Ectodermal cell (in vitro differentiated cells): ENCODE measurements around the gene SLC5A12.

Experiments
- H3K27ac ChIP-seq: 2 replicates; pipeline ENCODE4 v1.7.0; 2013; ENCODE audit warnings: mild to moderate bottlenecking, low read depth, low read length; ENCODE audit not compliant: insufficient read depth, poor library complexity, severe bottlenecking
- H3K27me3 ChIP-seq: 2 replicates; pipeline ENCODE4 v1.7.0; 2013; ENCODE audit warnings: mild to moderate bottlenecking, low read length; ENCODE audit not compliant: insufficient read depth, control insufficient read depth, poor library complexity, severe bottlenecking
- H3K36me3 ChIP-seq: one replicate; pipeline ENCODE4 v1.7.0; 2013; ENCODE audit warnings: low read length; ENCODE audit not compliant: control insufficient read depth, insufficient read depth
- H3K4me1 ChIP-seq: one replicate; pipeline ENCODE4 v1.7.0; 2013; ENCODE audit warnings: low read length; ENCODE audit not compliant: control insufficient read depth, insufficient read depth
- H3K4me3 ChIP-seq: 2 replicates; pipeline ENCODE4 v1.7.0; 2013; ENCODE audit warnings: low read depth, low read length, control low read depth; ENCODE audit not compliant: insufficient read depth
- H3K9me3 ChIP-seq: 2 replicates; pipeline ENCODE4 v1.7.0; 2013; ENCODE audit warnings: mild to moderate bottlenecking, low read length, moderate library complexity; ENCODE audit not compliant: control insufficient read depth
- WGBS, 2 experiments: methylation state at CpG; one replicate each; pipeline ENCODE4 v1.1.7; 2013; ENCODE audit warnings: missing lambda C conversion rate in 2 of 2; 5-methylcytosine and 5-hydroxymethylcytosine counted together

The SLC5A12 gene

GRCh38 chr11:26703411-26704191 lies 18.3 kb downstream of the SLC5A12 start:
- Histone ChIP-seq H3K9me3 (no peaks in the 10 kb centered on the region), H3K27ac (no peak overlapping the region), H3K4me3 (no peak overlapping the region), H3K27me3 (no peaks in the 10 kb centered on the region), H3K4me1 (peaks cover 11% of the 10 kb centered on the region), H3K36me3 (no peaks in the 10 kb centered on the region)
- WGBS, 2 experiments: 86 to 93% methylated on average over 5 of the region's 5 CpGs

- Histone ChIP-seq H3K9me3 (no peaks in the 10 kb centered on the region), H3K4me3 (no peak overlapping the region), H3K4me1 (peaks cover 11% of the 10 kb centered on the region), H3K27me3 (no peaks in the 10 kb centered on the region), H3K27ac (no peak overlapping the region), H3K36me3 (no peaks in the 10 kb centered on the region)
Observed at GRCh38 chr11:26702406-26702805, 19.5 kb downstream of the SLC5A12 start.

- 70 to 73% methylated on average over 3 of the region's 3 CpGs for WGBS, 2 experiments
- Histone ChIP-seq H3K4me1 (peaks cover 11% of the 10 kb centered on the region), H3K27ac (no peak overlapping the region), H3K4me3 (no peak overlapping the region), H3K36me3 (no peaks in the 10 kb centered on the region), H3K27me3 (no peaks in the 10 kb centered on the region), H3K9me3 (no peaks in the 10 kb centered on the region)
Observed at GRCh38 chr11:26700574-26701235, 21.2 kb downstream of the SLC5A12 start.

- Histone ChIP-seq H3K27ac (no peak overlapping the region), H3K9me3 (no peaks in the 10 kb centered on the region), H3K27me3 (no peaks in the 10 kb centered on the region), H3K36me3 (no peaks in the 10 kb centered on the region), H3K4me3 (no peak overlapping the region), H3K4me1 (peaks cover 6% of the 10 kb centered on the region)
- 94 to 96% methylated on average over 2 of the region's 2 CpGs for WGBS, 2 experiments
Observed at GRCh38 chr11:26698224-26698623, 23.6 kb downstream of the SLC5A12 start.

GRCh38 chr11:26696330-26696729 lies 25.5 kb downstream of the SLC5A12 start:
- H3K27ac ChIP-seq: no peak overlapping the region
- no peaks in the 10 kb centered on the region for H3K9me3 ChIP-seq
- H3K36me3 ChIP-seq: no peaks in the 10 kb centered on the region
- no peak overlapping the region for H3K4me3 ChIP-seq
- 95 to 100% methylated on average over 2 to 3 of the region's 3 CpGs for WGBS, 2 experiments
- H3K4me1 ChIP-seq: peaks cover 6% of the 10 kb centered on the region
- no peaks in the 10 kb centered on the region for H3K27me3 ChIP-seq

GRCh38 chr11:26688701-26689100 lies 33.2 kb downstream of the SLC5A12 start:
- Histone ChIP-seq H3K27me3 (no peaks in the 10 kb centered on the region), H3K27ac (no peak overlapping the region), H3K4me3 (no peak overlapping the region), H3K4me1 (no peaks in the 10 kb centered on the region), H3K9me3 (no peaks in the 10 kb centered on the region), H3K36me3 (no peaks in the 10 kb centered on the region)
- 94 to 98% methylated on average over 4 of the region's 4 CpGs for WGBS, 2 experiments

GRCh38 chr11:26687351-26687750 lies 34.5 kb downstream of the SLC5A12 start:
- Histone ChIP-seq H3K27me3 (no peaks in the 10 kb centered on the region), H3K4me1 (no peaks in the 10 kb centered on the region), H3K36me3 (no peaks in the 10 kb centered on the region), H3K9me3 (no peaks in the 10 kb centered on the region), H3K27ac (no peak overlapping the region), H3K4me3 (no peak overlapping the region)
- WGBS, 2 experiments: 80 to 86% methylated on average over 1 of the region's 1 CpG

GRCh38 chr11:26677566-26677965 lies 44.3 kb downstream of the SLC5A12 start:
- no peak overlapping the region for H3K4me3 ChIP-seq
- no peaks in the 10 kb centered on the region for H3K27me3 ChIP-seq
- H3K4me1 ChIP-seq: no peaks in the 10 kb centered on the region
- no peaks in the 10 kb centered on the region for H3K9me3 ChIP-seq
- H3K36me3 ChIP-seq: no peaks in the 10 kb centered on the region
- H3K27ac ChIP-seq: no peak overlapping the region

GRCh38 chr11:26676641-26677040 lies 45.2 kb downstream of the SLC5A12 start:
- Histone ChIP-seq H3K36me3 (no peaks in the 10 kb centered on the region), H3K4me3 (no peak overlapping the region), H3K27me3 (no peaks in the 10 kb centered on the region), H3K27ac (no peak overlapping the region), H3K4me1 (no peaks in the 10 kb centered on the region), H3K9me3 (no peaks in the 10 kb centered on the region)
- 96 to 100% methylated on average over 2 of the region's 2 CpGs for WGBS, 2 experiments

GRCh38 chr11:26675233-26675928 lies 46.5 kb downstream of the SLC5A12 start:
- Histone ChIP-seq H3K4me1 (no peaks in the 10 kb centered on the region), H3K27me3 (no peaks in the 10 kb centered on the region), H3K36me3 (no peaks in the 10 kb centered on the region), H3K4me3 (no peak overlapping the region), H3K9me3 (no peaks in the 10 kb centered on the region), H3K27ac (no peak overlapping the region)
- WGBS, 2 experiments: 90 to 95% methylated on average over 2 of the region's 2 CpGs
